ENCODE measurements around the gene PSMC3. TPM values are rescaled to one million over a fixed set of nuclear protein-coding genes. Genes with fewer than 3 reads are reported as not detected.
A peak's percentile ranks its signal among the peaks of the same experiment; 100 is the strongest.

The PSMC3 gene
- 77.3 TPM for polyA plus RNA-seq (2013)

- no peaks in the 10 kb centered on the region for H3K27me3 ChIP-seq (replicated peaks in 2 of 5; ENCODE audit: control insufficient read depth in 4 of 5, insufficient read depth in 5 of 5, low read length in 4 of 5)
- peaks cover 0 to 35% (median 17%) of the 10 kb centered on the region in 4 experiments for H3K36me3 ChIP-seq (ENCODE audit: control insufficient read depth in 4 of 4, insufficient read depth in 4 of 4, low read length in 3 of 4)
- under 1% methylated on average over 43 of the region's 62 CpGs for WGBS (ENCODE audit: insufficient coverage)
- ChIA-PET POLR2A (interaction anchor here (0.6 to 1.0 kb wide), 6 partner anchors 10 to 297 kb away, joined by 3 to 8 read pairs (median 3); partner anchors contain the start of gene SPI1), CTCF (interaction anchor here (1.0 to 4.0 kb wide), 3 partner anchors 12 to 61 kb away, joined by 3 to 46 read pairs (median 3); no protein-coding TSS in a partner anchor)
- peaks cover 5 to 17% (median 13%) of the 10 kb centered on the region in 4 experiments for H3K4me1 ChIP-seq (ENCODE audit: control extremely low read depth in 1 of 4, control insufficient read depth in 4 of 4, insufficient read depth in 4 of 4, low read length in 3 of 4)
- peak; percentile 97 to 98 (median 97) for DNase-seq
- no peaks in the 10 kb centered on the region for H3K9me3 ChIP-seq (ENCODE audit: control extremely low read depth in 1 of 5, control insufficient read depth in 4 of 5, insufficient read depth in 2 of 5, low read depth in 1 of 5, low read length in 4 of 5)
- peak within 1 kb of the TSS; percentile 98 to 99 for H3K27ac ChIP-seq (ENCODE audit: insufficient read depth in 1 of 2, low read depth in 1 of 2, low read length in 2 of 2, poor library complexity in 1 of 2, severe bottlenecking in 2 of 2)
- peak within 1 kb of the TSS; percentile 66 to 100 (median 98) for H3K4me3 ChIP-seq (ENCODE audit: control insufficient read depth in 1 of 7, extremely low read depth in 1 of 7, insufficient read depth in 4 of 7, low read depth in 2 of 7, low read length in 6 of 7)
These were observed at the start of gene PSMC3 for GRCh38 chr11:47426062-47426956. Gene PSMC3 (minus strand): TSS chr11:47426439. CDS start chr11:47426279, 160 bp downstream.

- no peaks in the 10 kb centered on the region for H3K27me3 ChIP-seq (replicated peaks in 2 of 5; ENCODE audit: control insufficient read depth in 4 of 5, insufficient read depth in 5 of 5, low read length in 4 of 5)
- no peak for DNase-seq
- no peaks in the 10 kb centered on the region for H3K9me3 ChIP-seq (ENCODE audit: control extremely low read depth in 1 of 5, control insufficient read depth in 4 of 5, insufficient read depth in 2 of 5, low read depth in 1 of 5, low read length in 4 of 5)
- ChIA-PET POLR2A (interaction anchor here (0.7 kb wide), 1 partner anchor 94 kb away, joined by 3 read pairs; no protein-coding TSS in a partner anchor), CTCF (interaction anchor here (0.9 to 1.7 kb wide), 3 partner anchors 8 to 25 kb away, joined by 3 to 6 read pairs (median 4); no protein-coding TSS in a partner anchor)
- H3K4me3 ChIP-seq (ENCODE audit: control insufficient read depth in 1 of 7, extremely low read depth in 1 of 7, insufficient read depth in 4 of 7, low read depth in 2 of 7, low read length in 6 of 7), result no peak overlapping the region
- H3K4me1 ChIP-seq (ENCODE audit: control extremely low read depth in 1 of 4, control insufficient read depth in 4 of 4, insufficient read depth in 4 of 4, low read length in 3 of 4), result no peaks in the 10 kb centered on the region
- peaks cover 30 to 90% (median 79%) of the 10 kb centered on the region in 4 experiments for H3K36me3 ChIP-seq (ENCODE audit: control insufficient read depth in 4 of 4, insufficient read depth in 4 of 4, low read length in 3 of 4)
- WGBS (ENCODE audit: insufficient coverage), result 93% methylated on average over 4 of the region's 4 CpGs
- H3K27ac ChIP-seq (ENCODE audit: insufficient read depth in 1 of 2, low read depth in 1 of 2, low read length in 2 of 2, poor library complexity in 1 of 2, severe bottlenecking in 2 of 2), result no peak overlapping the region
These were observed 44.4 kb upstream of the PSMC3 start for GRCh38 chr11:47470671-47471070.

DNA sequence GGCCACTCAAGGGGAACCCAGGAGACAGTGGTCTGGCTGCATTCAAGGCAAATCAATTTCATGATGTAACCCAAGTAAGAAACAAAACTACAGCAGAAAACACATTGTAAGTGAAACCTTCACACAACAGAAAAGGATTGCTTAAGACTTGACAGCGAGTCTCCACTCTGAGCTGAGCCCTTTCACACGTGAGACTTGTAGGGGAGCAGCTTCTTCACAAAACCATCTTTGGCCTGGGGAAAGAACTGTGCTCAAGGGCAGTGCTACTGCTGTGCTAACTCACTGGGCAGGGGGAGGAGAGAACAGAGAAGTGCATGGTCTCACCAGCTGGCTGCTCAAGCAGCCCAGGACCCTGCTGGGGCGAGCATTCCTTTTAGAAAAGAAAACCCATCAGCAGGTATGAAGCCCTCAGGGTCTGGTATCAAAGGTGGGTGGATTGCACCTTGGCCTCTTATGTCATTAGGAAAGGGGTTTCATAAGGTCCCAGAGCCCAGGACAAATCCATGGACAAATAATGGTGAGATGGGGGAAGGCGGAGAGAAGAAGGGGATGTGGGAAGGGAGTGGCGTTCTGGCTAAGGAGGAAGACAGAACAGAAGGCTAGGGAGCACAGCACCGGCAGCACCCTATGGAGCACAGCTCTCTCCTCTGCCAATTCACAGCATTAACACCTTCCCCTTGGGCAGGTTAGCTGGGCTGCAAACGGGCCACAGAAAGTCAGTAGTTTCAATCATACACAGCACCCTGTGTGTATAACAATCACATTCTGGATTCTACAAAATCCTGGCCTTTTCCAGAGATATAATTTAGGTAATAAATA is 43.3 kb upstream of the PSMC3 start:
- CTCF ChIA-PET, result interaction anchor here (0.9 to 1.7 kb wide), 4 partner anchors 9 to 147 kb away, joined by 3 to 6 read pairs (median 4); no protein-coding TSS in a partner anchor
- Histone ChIP-seq H3K4me1 (ENCODE audit: control extremely low read depth in 1 of 4, control insufficient read depth in 4 of 4, insufficient read depth in 4 of 4, low read length in 3 of 4) (no peaks in the 10 kb centered on the region), H3K27ac (ENCODE audit: insufficient read depth in 1 of 2, low read depth in 1 of 2, low read length in 2 of 2, poor library complexity in 1 of 2, severe bottlenecking in 2 of 2) (peak overlapping the region in 1 of 2 experiments; percentile 27)

DNA sequence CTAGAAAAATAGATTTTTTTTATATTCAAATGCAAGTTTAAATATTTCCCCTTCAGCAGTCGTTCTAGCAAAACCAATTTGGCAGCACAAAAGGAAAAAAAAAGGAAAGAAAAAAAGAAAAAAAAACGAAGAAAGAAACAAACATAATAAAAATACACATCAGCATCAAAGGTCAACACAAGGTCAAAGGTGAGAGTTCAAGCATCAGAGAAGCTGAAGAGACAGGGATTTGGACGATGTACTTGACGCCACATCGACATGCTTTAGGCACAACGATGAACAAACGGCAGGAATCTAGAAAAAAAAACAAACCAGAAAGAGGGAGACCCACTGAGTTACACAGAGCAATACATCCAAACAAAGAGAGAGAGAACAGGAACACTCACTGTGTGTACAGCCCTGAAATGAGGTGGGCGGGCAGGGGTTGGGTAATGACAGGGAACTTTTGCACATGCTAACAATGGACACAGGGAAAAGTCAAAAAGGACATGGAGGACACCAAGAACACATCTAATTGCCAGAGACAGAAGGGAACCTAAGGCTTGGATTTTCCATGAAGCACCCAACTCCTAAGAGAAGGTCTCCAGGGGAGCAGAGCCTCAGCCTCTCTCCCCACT is 42.5 kb upstream of the PSMC3 start:
- no peak for DNase-seq
- no peaks in the 10 kb centered on the region for H3K4me1 ChIP-seq (ENCODE audit: control extremely low read depth in 1 of 4, control insufficient read depth in 4 of 4, insufficient read depth in 4 of 4, low read length in 3 of 4)
- no peaks in the 10 kb centered on the region for H3K9me3 ChIP-seq (ENCODE audit: control extremely low read depth in 1 of 5, control insufficient read depth in 4 of 5, insufficient read depth in 2 of 5, low read depth in 1 of 5, low read length in 4 of 5)
- ChIA-PET POLR2A (no interaction called here), CTCF (interaction anchor here (1.6 to 1.7 kb wide), 2 partner anchors 15 to 148 kb away, joined by 4 to 5 read pairs; no protein-coding TSS in a partner anchor)
- WGBS (ENCODE audit: insufficient coverage), result 93% methylated on average over 6 of the region's 8 CpGs
- no peaks in the 10 kb centered on the region for H3K27me3 ChIP-seq (replicated peaks in 2 of 5; ENCODE audit: control insufficient read depth in 4 of 5, insufficient read depth in 5 of 5, low read length in 4 of 5)
- no peak overlapping the region for H3K4me3 ChIP-seq (ENCODE audit: control insufficient read depth in 1 of 7, extremely low read depth in 1 of 7, insufficient read depth in 4 of 7, low read depth in 2 of 7, low read length in 6 of 7)
- peaks cover 18 to 90% (median 74%) of the 10 kb centered on the region in 4 experiments for H3K36me3 ChIP-seq (ENCODE audit: control insufficient read depth in 4 of 4, insufficient read depth in 4 of 4, low read length in 3 of 4)
- H3K27ac ChIP-seq (ENCODE audit: insufficient read depth in 1 of 2, low read depth in 1 of 2, low read length in 2 of 2, poor library complexity in 1 of 2, severe bottlenecking in 2 of 2), result peak overlapping the region in 1 of 2 experiments; percentile 27

More for the DNA sequence above, 43.3 kb upstream of the PSMC3 start:
- POLR2A ChIA-PET, result no interaction called here
- Histone ChIP-seq H3K9me3 (ENCODE audit: control extremely low read depth in 1 of 5, control insufficient read depth in 4 of 5, insufficient read depth in 2 of 5, low read depth in 1 of 5, low read length in 4 of 5) (no peaks in the 10 kb centered on the region), H3K27me3 (replicated peaks in 2 of 5; ENCODE audit: control insufficient read depth in 4 of 5, insufficient read depth in 5 of 5, low read length in 4 of 5) (no peaks in the 10 kb centered on the region), H3K36me3 (ENCODE audit: control insufficient read depth in 4 of 4, insufficient read depth in 4 of 4, low read length in 3 of 4) (peaks cover 21 to 90% (median 76%) of the 10 kb centered on the region in 4 experiments), H3K4me3 (ENCODE audit: control insufficient read depth in 1 of 7, extremely low read depth in 1 of 7, insufficient read depth in 4 of 7, low read depth in 2 of 7, low read length in 6 of 7) (no peak overlapping the region)
- WGBS (ENCODE audit: insufficient coverage), result 97% methylated on average over 3 of the region's 7 CpGs
- DNase-seq, result no peak

DNA sequence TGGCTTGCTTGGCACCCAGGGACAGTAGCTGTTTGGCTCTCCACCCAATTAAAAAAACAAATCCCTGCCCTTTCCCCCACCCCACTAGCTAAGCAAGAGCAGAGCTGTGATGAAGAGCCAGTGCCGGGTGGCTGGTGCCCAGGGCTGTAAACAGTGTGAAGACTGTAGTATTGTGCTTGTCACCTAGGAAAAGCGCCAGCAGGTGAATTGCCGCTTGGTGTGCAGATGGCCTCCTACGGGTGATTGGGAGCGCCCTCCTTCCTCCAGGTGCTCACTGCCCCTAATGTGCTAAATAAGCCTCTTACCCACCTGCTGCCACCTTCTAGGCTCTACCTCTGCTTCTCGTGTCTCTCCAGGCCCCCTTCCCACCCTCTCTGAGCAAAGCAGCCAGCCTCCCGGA is 41.1 kb upstream of the PSMC3 start:
- Histone ChIP-seq H3K9me3 (ENCODE audit: control extremely low read depth in 1 of 5, control insufficient read depth in 4 of 5, insufficient read depth in 2 of 5, low read depth in 1 of 5, low read length in 4 of 5) (no peaks in the 10 kb centered on the region), H3K36me3 (ENCODE audit: control insufficient read depth in 4 of 4, insufficient read depth in 4 of 4, low read length in 3 of 4) (peaks cover 10 to 77% (median 62%) of the 10 kb centered on the region in 4 experiments), H3K4me1 (ENCODE audit: control extremely low read depth in 1 of 4, control insufficient read depth in 4 of 4, insufficient read depth in 4 of 4, low read length in 3 of 4) (no peaks in the 10 kb centered on the region), H3K27ac (ENCODE audit: insufficient read depth in 1 of 2, low read depth in 1 of 2, low read length in 2 of 2, poor library complexity in 1 of 2, severe bottlenecking in 2 of 2) (peak overlapping the region in 1 of 2 experiments; percentile 65), H3K27me3 (replicated peaks in 2 of 5; ENCODE audit: control insufficient read depth in 4 of 5, insufficient read depth in 5 of 5, low read length in 4 of 5) (no peaks in the 10 kb centered on the region), H3K4me3 (ENCODE audit: control insufficient read depth in 1 of 7, extremely low read depth in 1 of 7, insufficient read depth in 4 of 7, low read depth in 2 of 7, low read length in 6 of 7) (no peak overlapping the region)
- POLR2A ChIA-PET, result no interaction called here
- DNase-seq, result no peak
- CTCF ChIA-PET, result interaction anchor here (1.1 to 1.3 kb wide), 2 partner anchors 12 to 13 kb away, joined by 3 to 11 read pairs; no protein-coding TSS in a partner anchor
- 98% methylated on average over 5 of the region's 7 CpGs for whole genome bisulfite sequencing (ENCODE audit: insufficient coverage)

DNA sequence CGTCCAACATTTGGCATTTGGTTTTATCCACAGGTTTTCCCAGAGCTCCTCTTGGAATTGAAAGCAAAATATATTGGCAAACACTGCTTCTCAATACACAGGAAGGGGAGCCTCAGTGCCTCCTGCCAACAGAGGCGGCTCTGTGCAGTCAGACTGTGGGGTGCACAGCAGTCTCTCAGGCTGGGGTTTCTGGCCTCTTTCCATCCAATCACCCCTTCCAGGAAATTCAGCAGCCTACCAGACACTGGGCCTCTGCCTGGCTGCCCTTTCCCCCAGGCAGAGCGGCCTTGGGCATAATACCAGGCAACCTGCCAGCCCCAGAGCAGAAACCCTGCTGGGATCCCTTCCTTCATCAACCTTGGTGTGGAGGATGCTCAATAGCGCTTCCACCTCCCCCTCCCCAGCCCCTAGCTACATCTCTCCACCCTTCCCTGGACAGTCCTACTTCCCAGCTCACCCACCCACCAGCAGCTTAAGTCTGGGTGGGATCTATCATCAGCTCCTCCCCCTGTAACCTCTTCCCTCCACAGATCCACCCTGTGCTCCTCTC is 40.5 kb upstream of the PSMC3 start:
- peaks cover 5 to 75% (median 60%) of the 10 kb centered on the region in 4 experiments for H3K36me3 ChIP-seq (ENCODE audit: control insufficient read depth in 4 of 4, insufficient read depth in 4 of 4, low read length in 3 of 4)
- H3K4me1 ChIP-seq (ENCODE audit: control extremely low read depth in 1 of 4, control insufficient read depth in 4 of 4, insufficient read depth in 4 of 4, low read length in 3 of 4), result no peaks in the 10 kb centered on the region
- whole genome bisulfite sequencing (ENCODE audit: insufficient coverage), result 93% methylated on average over 3 of the region's 4 CpGs
- no peaks in the 10 kb centered on the region for H3K9me3 ChIP-seq (ENCODE audit: control extremely low read depth in 1 of 5, control insufficient read depth in 4 of 5, insufficient read depth in 2 of 5, low read depth in 1 of 5, low read length in 4 of 5)
- H3K27me3 ChIP-seq (replicated peaks in 2 of 5; ENCODE audit: control insufficient read depth in 4 of 5, insufficient read depth in 5 of 5, low read length in 4 of 5), result no peaks in the 10 kb centered on the region
- H3K27ac ChIP-seq (ENCODE audit: insufficient read depth in 1 of 2, low read depth in 1 of 2, low read length in 2 of 2, poor library complexity in 1 of 2, severe bottlenecking in 2 of 2), result peak overlapping the region in 1 of 2 experiments; percentile 65
- no peak overlapping the region for H3K4me3 ChIP-seq (ENCODE audit: control insufficient read depth in 1 of 7, extremely low read depth in 1 of 7, insufficient read depth in 4 of 7, low read depth in 2 of 7, low read length in 6 of 7)
- ChIA-PET POLR2A (no interaction called here), CTCF (interaction anchor here (0.6 to 1.3 kb wide), 3 partner anchors 11 to 158 kb away, joined by 3 to 11 read pairs (median 3); no protein-coding TSS in a partner anchor)
- no peak for DNase-seq
